ENCODE measurements around the gene NPFFR1. TPM values are rescaled to one million over a fixed set of nuclear protein-coding genes. Genes with fewer than 3 reads are reported as not detected.

Gene NPFFR1
- total and polyA plus RNA-seq, 10 of the 15 experiments (the other 5 are each of a cell fraction or from before 2014, with no cell fraction given) = 0.03 TPM; not detected in 9

- TF ChIP-seq ELK1 (IDR thresholded peaks at IDR 0.05; ENCODE audit: low read depth, low read length) (no peak), CTCF (IDR thresholded peaks at IDR 0.05 in 2 of 3, conservative IDR thresholded peaks at IDR 0.05 in 1 of 3; ENCODE audit: control insufficient read depth in 2 of 3, extremely low read depth in 1 of 3, insufficient read depth in 1 of 3, low read depth in 3 of 3, low read length in 3 of 3) (peak in 2 of 3 experiments; percentile 20 to 31; a peak in 3 of 6 replicates), BACH1 (IDR thresholded peaks at IDR 0.05; ENCODE audit: borderline replicate concordance) (peak; percentile 58; the same call in 1 of the 2 replicates), ZNF24 (IDR thresholded peaks at IDR 0.05) (no peak), JUND (IDR thresholded peaks at IDR 0.05; ENCODE audit: low read depth, low read length) (peak; percentile 24; the same call in 1 of the 2 replicates), SRF (IDR thresholded peaks at IDR 0.05; ENCODE audit: low read depth in 2 of 2, low read length in 2 of 2) (no peak), NFXL1 (IDR thresholded peaks at IDR 0.05; ENCODE audit: borderline replicate concordance) (no peak), SMARCA5 (IDR thresholded peaks at IDR 0.05) (0 out of 2 replicates have a peak, but pooled peaks have one; percentile 19), ZBED1 (IDR thresholded peaks at IDR 0.05; ENCODE audit: borderline replicate concordance) (no peak), ZBTB40 (IDR thresholded peaks at IDR 0.05; ENCODE audit: borderline replicate concordance) (no peak), RCOR1 (conservative IDR thresholded peaks at IDR 0.05; ENCODE audit: low read depth, low read length) (no peak), NR2F1 (conservative IDR thresholded peaks at IDR 0.05) (peak; percentile 28; the same call in 1 of the 2 replicates), MXI1 (IDR thresholded peaks at IDR 0.05; ENCODE audit: low read depth, low read length) (peak; percentile 98), SMAD1 (IDR thresholded peaks at IDR 0.05; ENCODE audit: low read depth, partially characterized antibody) (no peak), RBBP5 (conservative IDR thresholded peaks at IDR 0.05) (no peak), RAD21 (IDR thresholded peaks at IDR 0.05; ENCODE audit: insufficient read depth, low read depth, low read length) (no peak), MTA3 (IDR thresholded peaks at IDR 0.05; ENCODE audit: borderline replicate concordance, low read length) (no peak), CBFB (IDR thresholded peaks at IDR 0.05; ENCODE audit: low read depth) (peak; percentile 16; the same call in 1 of the 2 replicates), PRDM15 (CRISPR knock-in tag; IDR thresholded peaks at IDR 0.05) (no peak)
These were observed 50.5 kb downstream of the NPFFR1 start, which contains the start of gene PPA1 (continued) for GRCh38 chr10:70233109-70233938.
